ENCODE data around the gene POLN. TPM values are rescaled to one million over a fixed set of nuclear protein-coding genes. Genes with fewer than 3 reads are reported as not detected.

Gene POLN
- total RNA-seq, 1 donor = 2.9 TPM

- Histone ChIP-seq H3K4me2 (ENCODE audit: insufficient read depth, low read length) (no peak overlapping the region), H3K27ac (ENCODE audit: low read depth, low read length) (no peak overlapping the region), H3K4me3 (ENCODE audit: insufficient read depth, low read length) (no peak overlapping the region), H3K9me3 (ENCODE audit: low read depth, low read length) (no peaks in the 10 kb centered on the region), H3K4me1 (ENCODE audit: insufficient read depth, low read length) (no peaks in the 10 kb centered on the region), H3K27me3 (ENCODE audit: insufficient read depth, low read length) (no peaks in the 10 kb centered on the region), H3K36me3 (ENCODE audit: insufficient read depth, low read length) (no peaks in the 10 kb centered on the region), H4K20me1 (ENCODE audit: insufficient read depth, low read length) (no peaks in the 10 kb centered on the region), H2AFZ (ENCODE audit: low read length) (no peak overlapping the region), H3K79me2 (ENCODE audit: insufficient read depth, low read length) (no peaks in the 10 kb centered on the region)
- TF ChIP-seq, protein P1, sequence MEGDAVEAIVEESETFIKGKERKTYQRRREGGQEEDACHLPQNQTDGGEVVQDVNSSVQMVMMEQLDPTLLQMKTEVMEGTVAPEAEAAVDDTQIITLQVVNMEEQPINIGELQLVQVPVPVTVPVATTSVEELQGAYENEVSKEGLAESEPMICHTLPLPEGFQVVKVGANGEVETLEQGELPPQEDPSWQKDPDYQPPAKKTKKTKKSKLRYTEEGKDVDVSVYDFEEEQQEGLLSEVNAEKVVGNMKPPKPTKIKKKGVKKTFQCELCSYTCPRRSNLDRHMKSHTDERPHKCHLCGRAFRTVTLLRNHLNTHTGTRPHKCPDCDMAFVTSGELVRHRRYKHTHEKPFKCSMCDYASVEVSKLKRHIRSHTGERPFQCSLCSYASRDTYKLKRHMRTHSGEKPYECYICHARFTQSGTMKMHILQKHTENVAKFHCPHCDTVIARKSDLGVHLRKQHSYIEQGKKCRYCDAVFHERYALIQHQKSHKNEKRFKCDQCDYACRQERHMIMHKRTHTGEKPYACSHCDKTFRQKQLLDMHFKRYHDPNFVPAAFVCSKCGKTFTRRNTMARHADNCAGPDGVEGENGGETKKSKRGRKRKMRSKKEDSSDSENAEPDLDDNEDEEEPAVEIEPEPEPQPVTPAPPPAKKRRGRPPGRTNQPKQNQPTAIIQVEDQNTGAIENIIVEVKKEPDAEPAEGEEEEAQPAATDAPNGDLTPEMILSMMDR (IDR thresholded peaks at IDR 0.05; ENCODE audit: extremely low read depth, low read depth, low read length) = no peak
- DNase-seq (ENCODE audit: insufficient read length, low spot score, missing footprints) = no peak
These were observed 125.1 kb downstream of the POLN start for GRCh38 chr4:2116687-2117400.

- no peak for DNase-seq (ENCODE audit: insufficient read length, low spot score, missing footprints)
These were observed 136.4 kb downstream of the POLN start for GRCh38 chr4:2105559-2105958.

GRCh38 chr4:2104556-2105345 lies 137.2 kb downstream of the POLN start:
- Histone ChIP-seq H3K4me1 (ENCODE audit: insufficient read depth, low read length) (peaks cover 6% of the 10 kb centered on the region), H3K27me3 (ENCODE audit: insufficient read depth, low read length) (no peaks in the 10 kb centered on the region), H3K4me2 (ENCODE audit: insufficient read depth, low read length) (no peak overlapping the region), H3K79me2 (ENCODE audit: insufficient read depth, low read length) (no peaks in the 10 kb centered on the region), H2AFZ (ENCODE audit: low read length) (no peak overlapping the region), H3K9me3 (ENCODE audit: low read depth, low read length) (no peaks in the 10 kb centered on the region), H3K27ac (ENCODE audit: low read depth, low read length) (no peak overlapping the region), H3K36me3 (ENCODE audit: insufficient read depth, low read length) (no peaks in the 10 kb centered on the region), H3K4me3 (ENCODE audit: insufficient read depth, low read length) (no peak overlapping the region), H4K20me1 (ENCODE audit: insufficient read depth, low read length) (no peaks in the 10 kb centered on the region)
- DNase-seq (ENCODE audit: insufficient read length, low spot score, missing footprints) = no peak
- TF ChIP-seq, protein P1 (IDR thresholded peaks at IDR 0.05; ENCODE audit: extremely low read depth, low read depth, low read length) = no peak

More at GRCh38 chr4:2105559-2105958, 136.4 kb downstream of the POLN start:
- TF ChIP-seq, protein P1 (IDR thresholded peaks at IDR 0.05; ENCODE audit: extremely low read depth, low read depth, low read length) = no peak
- Histone ChIP-seq H2AFZ (ENCODE audit: low read length) (no peak overlapping the region), H3K4me2 (ENCODE audit: insufficient read depth, low read length) (no peak overlapping the region), H3K27ac (ENCODE audit: low read depth, low read length) (no peak overlapping the region), H3K4me1 (ENCODE audit: insufficient read depth, low read length) (peaks cover 6% of the 10 kb centered on the region), H3K4me3 (ENCODE audit: insufficient read depth, low read length) (no peak overlapping the region), H3K9me3 (ENCODE audit: low read depth, low read length) (no peaks in the 10 kb centered on the region), H3K27me3 (ENCODE audit: insufficient read depth, low read length) (no peaks in the 10 kb centered on the region), H3K36me3 (ENCODE audit: insufficient read depth, low read length) (no peaks in the 10 kb centered on the region), H3K79me2 (ENCODE audit: insufficient read depth, low read length) (no peaks in the 10 kb centered on the region), H4K20me1 (ENCODE audit: insufficient read depth, low read length) (no peaks in the 10 kb centered on the region)
